HT-29 (cell line): ENCODE measurements around the gene ZNF441. TPM values are rescaled to one million over a fixed set of nuclear protein-coding genes. Genes with fewer than 3 reads are reported as not detected.

Experiments used
- total RNA-seq: library from RNA; depleted of rRNA; stranded (reverse); fragments of >200 nt; shearing (Covaris generic); gene quantifications from 2 replicates; pipeline ENCODE4 v1.2.3, GENCODE V29; 2014; rRNA removed

The ZNF441 gene
- total RNA-seq, 1 experiment from 2014 or later = 3.7 TPM

Other genes with a start within 250 kb of the ZNF441 start
- 55.7 and 56.4 TPM in 2 replicates for gene ECSIT, start 237.9 kb upstream of the ZNF441 start, total RNA-seq
- not detected in 2 replicates for gene CNN1, start 228.1 kb upstream of the ZNF441 start, total RNA-seq
- 41.0 and 48.1 TPM in 2 replicates for gene ELOF1, start 207.8 kb upstream of the ZNF441 start, total RNA-seq
- gene ACP5, start 189.4 kb upstream of the ZNF441 start, total RNA-seq = 0.83 and 1.4 TPM in 2 replicates
- gene ZNF627, start 169.5 kb upstream of the ZNF441 start, total RNA-seq = 1.4 and 2.4 TPM in 2 replicates
- gene ZNF823, start 28.1 kb upstream of the ZNF441 start, total RNA-seq = 3.6 and 6.1 TPM in 2 replicates
- not detected in 2 replicates for gene ZNF491, start 31.5 kb downstream of the ZNF441 start, total RNA-seq
- gene ZNF440, start 47.3 kb downstream of the ZNF441 start, total RNA-seq = 9.1 and 12.7 TPM in 2 replicates
- gene ZNF439, start 81.7 kb downstream of the ZNF441 start, total RNA-seq = not detected in 2 replicates
- gene ZNF69, start 120.8 kb downstream of the ZNF441 start, total RNA-seq = 1.6 and 2.0 TPM in 2 replicates
- gene ZNF700, start 158.1 kb downstream of the ZNF441 start, total RNA-seq = 2.1 and 3.1 TPM in 2 replicates
- gene ZNF763, start 198.0 kb downstream of the ZNF441 start, total RNA-seq = 0.20 and 0.76 TPM in 2 replicates